Measurements from ENCODE around the gene PHLPP1. TPM values are rescaled to one million over a fixed set of nuclear protein-coding genes. Genes with fewer than 3 reads are reported as not detected.

The PHLPP1 gene
- total and polyA plus RNA-seq, 2 of the 13 experiments (the other 11 are each of a cell fraction or from before 2014, with no cell fraction given) = 9.8 to 18.5 TPM

GRCh38 chr18:62812876-62813275 is 97.5 kb downstream of the PHLPP1 start (continued):
- TF ChIP-seq ZBTB33 (CRISPR knock-in tag; IDR thresholded peaks at IDR 0.05) (no peak), IRF9 (CRISPR knock-in tag; IDR thresholded peaks at IDR 0.05; ENCODE audit: borderline replicate concordance) (no peak), ZNF768 (CRISPR knock-in tag; IDR thresholded peaks at IDR 0.05) (no peak), ZNF160 (CRISPR knock-in tag; IDR thresholded peaks at IDR 0.05) (no peak), BHLHE40 (IDR thresholded peaks at IDR 0.05; ENCODE audit: low read length) (no peak), ZNF333 (CRISPR knock-in tag; IDR thresholded peaks at IDR 0.05; ENCODE audit: borderline replicate concordance) (no peak), MXI1 (IDR thresholded peaks at IDR 0.05; ENCODE audit: borderline replicate concordance, low read depth, low read length) (no peak), ZNF691 (CRISPR knock-in tag; IDR thresholded peaks at IDR 0.05; ENCODE audit: borderline replicate concordance, low read depth) (no peak), TEAD3 (CRISPR knock-in tag; optimal IDR thresholded peaks at IDR 0.05; ENCODE audit: borderline replicate concordance) (no peak)

- Histone ChIP-seq H3K4me3 (replicated peaks in 1 of 3; ENCODE audit: insufficient read depth in 1 of 3, low read depth in 2 of 3, low read length in 3 of 3) (no peak overlapping the region), H4K20me1 (ENCODE audit: insufficient read depth, low read length) (no peaks in the 10 kb centered on the region), H3K9ac (ENCODE audit: insufficient read depth, low read depth, low read length) (no peak overlapping the region), H3K27me3 (ENCODE audit: control insufficient read depth in 1 of 2, insufficient read depth in 2 of 2, low read length in 2 of 2) (no peaks in the 10 kb centered on the region), H3K27ac (ENCODE audit: extremely low read length, insufficient read depth, low read length) (no peak overlapping the region), H3K4me1 (ENCODE audit: insufficient read depth, low read length) (peaks cover 64% of the 10 kb centered on the region), H3K36me3 (replicated peaks in 1 of 2; ENCODE audit: control insufficient read depth in 1 of 2, insufficient read depth in 2 of 2, low read length in 2 of 2) (no peaks in the 10 kb centered on the region), H2AFZ (ENCODE audit: low read length) (no peak overlapping the region), H3K4me2 (ENCODE audit: low read depth, low read length) (no peak overlapping the region), H3K79me2 (ENCODE audit: insufficient read depth, low read length) (peaks cover 51% of the 10 kb centered on the region), H3K9me3 (ENCODE audit: low read length) (no peaks in the 10 kb centered on the region)
- in situ Hi-C loops (cut with HindIII; ENCODE audit: extremely low pct_ligation_motif_present, low pct_unique_long_range_greater_than_20kb) (no loop called here), intact Hi-C loops (cut with micrococcal nuclease; ENCODE audit: unreplicated experiment) (no loop called here)
- 82% methylated on average over 2 of the region's 2 CpGs for WGBS (ENCODE audit: low lambda C conversion rate)
- ChIA-PET POLR2A (interaction anchor here (1.1 kb wide), 1 partner anchor 74 kb away, joined by 3 read pairs; no protein-coding TSS in a partner anchor), CTCF (ENCODE audit: low intra/inter-chr PET ratio, low total read pairs) (no interaction called here)
- no peak for FAIRE-seq
- ATAC-seq = no peak
- no peak for DNase-seq (ENCODE audit: low spot score)
- no TSS peak for BruUV-seq (replicated peaks)
- TF ChIP-seq CEBPB (IDR thresholded peaks at IDR 0.05; ENCODE audit: borderline replicate concordance, low read depth, low read length) (no peak), ZNF619 (CRISPR knock-in tag; IDR thresholded peaks at IDR 0.05) (no peak), TFDP1 (CRISPR knock-in tag; IDR thresholded peaks at IDR 0.05; ENCODE audit: borderline replicate concordance) (no peak), CENPX (CRISPR knock-in tag; IDR thresholded peaks at IDR 0.05) (no peak), ZNF75D (CRISPR knock-in tag; IDR thresholded peaks at IDR 0.05; ENCODE audit: borderline replicate concordance) (no peak), ZNF282 (IDR thresholded peaks at IDR 0.05; ENCODE audit: partially characterized antibody) (no peak), YEATS4 (CRISPR knock-in tag; IDR thresholded peaks at IDR 0.05; ENCODE audit: borderline replicate concordance) (no peak), HNRNPH1 (optimal IDR thresholded peaks at IDR 0.05; ENCODE audit: low read depth, low read length) (no peak), ZNF841 (CRISPR knock-in tag; IDR thresholded peaks at IDR 0.05; ENCODE audit: borderline replicate concordance) (no peak), TBX3 (IDR thresholded peaks at IDR 0.05; ENCODE audit: borderline replicate concordance) (no peak)
Measured at GRCh38 chr18:62814132-62814759, 98.9 kb downstream of the PHLPP1 start.
